Heart left ventricle (tissue), 13 donors: Measurements from ENCODE around the gene CFAP99.
A peak's percentile ranks its signal among the peaks of the same experiment; 100 is the strongest.

ENCODE experiments used
- CTCF ChIP-seq, 12 donors: fragments of 200-600 bp; sonication (generic) in 4 of 12; IDR thresholded peaks; one replicate each; pipeline versions ENCODE4 v1.5.0 to v1.8.0; 2018 to 2022; ENCODE audit warnings: antibody characterized with exemption in 12 of 12, mild to moderate bottlenecking in 5 of 12
- POLR2A ChIP-seq, 2 donors: fragments of 450-650 bp; IDR thresholded peaks; one replicate each; pipeline ENCODE4 v1.6.1; 2017; ENCODE audit warnings: antibody characterized with exemption in 2 of 2, mild to moderate bottlenecking in 2 of 2, moderate library complexity in 2 of 2
- donor health status: ischemic (EF 13 %, LVEDD 7.1; RV severe dilation, severe dysfunction).
- donor health status: DM: no; HTN: yes; CAD: no.
- donor health status: DM: no; HTN: no; CAD: no.
- donor health status: ischemic (EF 25% LVEDD 6.9; RV normal size, moderate dysfunction).
- donor health status: ischemic (EF 25% LVEDD 5.7; RV mildly dilated, moderate dysfunction).
- donor health status: ischemic (EF 35%, LVEDD 5.7; RV mildly dilated, moderate dysfunction).
- donor health status: nonischemic (EF 11% LVEDD 7.7; RV severe dilation, severe dysfunction).
- donor health status: DM: yes; HTN: yes; CAD: no.
- donor health status: PGD.
- donor health status: ischemic (EF 29% LVEDD 5.4; RV normal size, mild dysfunction).
- donor health status: nonischemic (EF 23%, LVEDD 6.1; RV moderate dilation, normal function).

GRCh38 chr4:2418650-2419571 is at the start of gene CFAP99:
- TF ChIP-seq CTCF (IDR thresholded peaks at IDR 0.05) (peak in 7 of 12 donors; percentile 6 to 45 (median 23)), POLR2A (IDR thresholded peaks at IDR 0.05) (peak in 1 of 2 donors; percentile 3)
